ENCODE results near the gene NCAM1.
A peak's percentile ranks its signal among the peaks of the same experiment; 100 is the strongest.
"Not testable (repeated sequence)": the region's sequence is repeated elsewhere in the genome, so short reads cannot be mapped to it uniquely, and the experiment has no call there.

Gene NCAM1

DNA sequence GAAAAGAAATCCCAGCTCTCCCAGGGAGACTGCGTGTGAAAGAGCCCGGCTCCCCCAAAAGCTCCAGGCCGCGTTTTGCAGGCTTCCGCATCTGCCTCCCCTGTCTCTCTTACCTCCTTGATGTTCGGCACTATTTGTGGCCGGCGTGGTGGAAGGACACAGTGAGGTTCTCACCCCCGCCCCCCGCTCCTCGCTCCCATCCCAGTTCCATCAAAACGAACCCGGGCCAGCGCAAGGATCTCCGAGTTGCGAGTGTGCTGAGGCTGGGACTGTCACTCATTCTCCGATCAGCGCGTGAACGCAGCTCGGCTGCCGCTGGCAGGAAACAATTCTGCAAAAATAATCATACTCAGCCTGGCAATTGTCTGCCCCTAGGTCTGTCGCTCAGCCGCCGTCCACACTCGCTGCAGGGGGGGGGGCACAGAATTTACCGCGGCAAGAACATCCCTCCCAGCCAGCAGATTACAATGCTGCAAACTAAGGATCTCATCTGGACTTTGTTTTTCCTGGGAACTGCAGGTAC is at the start of gene NCAM1:
TSS of gene NCAM1 (plus strand) at position 275 of the 523 bp plus-strand sequence.
- DNase-seq = peak in 1 of 2 experiments; percentile 78

DNA sequence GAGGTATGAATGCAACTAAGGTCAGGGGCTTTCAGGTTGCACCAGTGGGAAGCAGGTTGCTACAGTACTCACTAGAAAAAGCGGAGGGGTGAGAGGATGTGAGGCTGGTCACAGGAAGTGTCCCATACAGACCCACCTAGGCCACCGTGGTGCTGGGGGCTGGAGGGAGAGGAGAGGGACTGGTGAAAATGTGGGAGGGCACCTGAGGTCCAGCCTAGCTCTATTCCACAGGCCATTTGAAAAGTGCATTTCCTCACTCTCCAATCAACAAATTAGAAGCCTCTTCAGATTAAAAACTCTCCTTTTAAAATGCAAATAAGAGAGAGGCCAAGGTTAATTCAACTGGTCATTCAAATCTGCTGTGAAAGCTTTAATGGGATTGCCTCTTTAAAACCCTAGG is 38.6 kb upstream of the NCAM1 start:
- no peak for DNase-seq

GRCh38 chr11:112924836-112925235 is 36.4 kb upstream of the NCAM1 start:
- DNase-seq = not testable (repeated sequence)

GRCh38 chr11:112925516-112926310 is 35.5 kb upstream of the NCAM1 start:
- DNase-seq = no peak

DNA sequence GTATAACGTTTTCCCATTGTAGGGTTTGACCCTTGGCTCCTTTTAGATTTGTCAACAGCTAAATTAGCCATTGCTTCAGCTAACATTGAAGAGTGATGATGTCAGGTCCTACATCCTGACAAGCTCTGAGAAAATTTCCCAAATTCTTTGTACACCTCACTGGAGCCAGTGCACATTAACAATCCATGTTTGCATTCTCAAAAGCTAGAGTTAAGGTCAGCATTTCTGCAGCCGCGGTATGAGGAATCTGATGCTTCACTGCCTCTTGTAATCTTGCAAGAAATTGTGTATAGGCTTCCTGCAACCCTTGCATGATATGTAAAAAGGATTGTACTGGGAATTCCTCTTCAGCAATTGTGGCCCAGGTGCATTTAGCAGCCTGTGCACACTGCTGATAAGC is 33.1 kb upstream of the NCAM1 start:
- DNase-seq = no peak

DNA sequence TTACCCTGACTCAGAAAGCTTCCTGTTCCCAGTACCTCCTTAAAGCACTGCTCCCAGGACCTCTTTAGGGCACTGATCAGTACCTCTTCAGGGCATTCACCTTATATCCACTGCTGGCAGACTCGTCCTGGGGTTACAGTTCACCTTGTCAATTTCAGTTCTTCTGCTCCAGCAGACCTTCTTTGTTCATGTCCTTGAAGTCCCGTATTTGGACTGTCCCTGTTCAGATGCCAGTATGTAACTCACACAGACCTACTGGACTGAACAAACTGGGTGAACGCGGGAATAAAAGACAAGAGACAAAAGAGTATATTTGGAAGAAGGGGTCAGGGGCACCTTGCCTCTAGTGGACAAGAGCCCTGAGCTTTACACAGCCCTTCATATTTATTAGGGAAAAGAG is 31.8 kb upstream of the NCAM1 start:
- DNase-seq = no peak

GRCh38 chr11:112931703-112932102 is 29.5 kb upstream of the NCAM1 start:
- DNase-seq = no peak

GRCh38 chr11:112932593-112932992 is 28.6 kb upstream of the NCAM1 start:
- DNase-seq = no peak

- DNase-seq = no peak
Measured at GRCh38 chr11:112933970-112934369, 27.2 kb upstream of the NCAM1 start.

DNA sequence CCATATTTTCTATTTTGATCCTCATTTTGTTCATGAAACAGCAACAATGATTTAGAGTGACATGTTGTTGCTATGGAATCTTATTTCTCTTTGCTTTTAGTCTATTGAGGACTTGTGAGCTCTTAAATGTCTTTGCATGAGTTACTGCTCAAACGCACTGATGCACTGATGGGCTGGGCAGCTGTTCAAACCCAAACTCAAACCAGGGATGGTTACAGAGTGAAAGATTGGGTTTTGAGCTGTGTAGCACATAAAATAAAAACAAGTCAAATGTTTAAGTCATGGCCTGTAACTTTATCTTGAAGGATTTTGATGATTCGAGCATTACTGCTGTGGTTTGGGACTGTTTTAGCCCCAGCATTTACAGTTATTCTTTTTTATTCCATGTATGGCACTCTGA is 20.1 kb upstream of the NCAM1 start:
- DNase-seq = no peak

GRCh38 chr11:112942966-112943643 is 18.1 kb upstream of the NCAM1 start:
- no peak for DNase-seq

- no peak for DNase-seq
Measured at GRCh38 chr11:112946866-112947265, 14.4 kb upstream of the NCAM1 start.

GRCh38 chr11:112949781-112950575 is 11.2 kb upstream of the NCAM1 start:
- DNase-seq = no peak

DNA sequence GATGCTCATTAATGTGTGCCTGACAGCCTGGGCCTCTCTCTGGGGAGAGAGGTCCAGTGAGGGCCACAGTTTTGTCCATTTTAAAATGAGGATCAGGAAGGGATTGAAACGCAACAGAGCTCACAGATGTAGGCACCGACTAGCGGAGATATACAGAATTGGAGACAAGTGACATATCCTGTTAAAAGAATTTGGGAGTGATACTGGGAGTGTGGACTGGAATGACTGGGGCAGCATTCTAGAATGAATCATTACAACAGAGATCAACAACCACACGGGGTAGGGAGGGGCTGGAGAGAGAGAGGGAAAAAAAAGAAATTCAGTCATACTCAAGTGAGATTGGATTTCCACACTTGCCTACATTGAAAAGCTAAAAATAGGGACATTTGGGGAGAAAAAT is 2.5 kb upstream of the NCAM1 start:
- no peak for DNase-seq

DNA sequence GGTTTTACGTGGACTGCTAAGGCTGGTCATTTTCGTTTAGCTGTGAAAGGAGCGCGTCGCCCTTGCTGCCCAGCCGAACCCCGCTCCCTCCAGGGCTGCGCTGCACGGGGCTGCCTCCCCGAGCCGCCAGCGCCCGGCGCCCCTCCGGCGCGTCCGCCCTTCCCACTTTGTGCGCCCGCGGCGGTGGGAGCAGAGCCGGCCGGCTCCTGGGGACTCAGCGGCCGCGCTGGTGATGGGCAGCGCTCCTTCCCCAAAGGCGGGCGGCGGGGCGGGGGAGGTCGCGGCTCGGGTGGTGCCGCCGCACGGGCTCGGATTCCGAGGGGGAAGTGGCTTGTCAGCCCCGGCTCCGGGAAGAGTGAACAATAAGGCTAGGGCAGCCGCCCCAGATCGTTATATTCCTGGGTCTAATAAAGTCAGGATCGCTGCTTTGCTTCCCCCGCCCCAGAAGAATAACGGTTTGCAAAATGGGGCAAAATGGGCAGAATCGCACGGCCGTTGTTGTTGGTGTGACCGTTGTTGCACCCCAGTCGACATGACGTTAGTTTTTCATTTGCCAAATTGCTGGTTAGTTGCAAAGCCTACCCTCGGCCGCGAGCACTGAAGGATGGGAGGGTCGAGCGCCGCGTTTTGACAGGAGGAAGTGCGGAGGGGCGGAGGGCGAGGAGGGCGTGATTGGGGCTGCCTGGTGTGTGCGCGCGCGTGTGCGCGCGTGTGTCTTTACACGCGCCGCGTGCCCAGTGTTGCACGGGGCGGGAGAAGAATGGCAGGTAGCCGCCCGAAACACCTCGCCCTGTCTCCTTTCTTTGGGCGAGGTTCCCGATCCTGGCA is 745 bp downstream of the NCAM1 start:
- no peak for DNase-seq

GRCh38 chr11:112962579-112963367 is 1.6 kb downstream of the NCAM1 start:
- DNase-seq = peak in 1 of 2 experiments; percentile 28

GRCh38 chr11:112963368-112963955 is 2.2 kb downstream of the NCAM1 start:
- no peak for DNase-seq

DNA sequence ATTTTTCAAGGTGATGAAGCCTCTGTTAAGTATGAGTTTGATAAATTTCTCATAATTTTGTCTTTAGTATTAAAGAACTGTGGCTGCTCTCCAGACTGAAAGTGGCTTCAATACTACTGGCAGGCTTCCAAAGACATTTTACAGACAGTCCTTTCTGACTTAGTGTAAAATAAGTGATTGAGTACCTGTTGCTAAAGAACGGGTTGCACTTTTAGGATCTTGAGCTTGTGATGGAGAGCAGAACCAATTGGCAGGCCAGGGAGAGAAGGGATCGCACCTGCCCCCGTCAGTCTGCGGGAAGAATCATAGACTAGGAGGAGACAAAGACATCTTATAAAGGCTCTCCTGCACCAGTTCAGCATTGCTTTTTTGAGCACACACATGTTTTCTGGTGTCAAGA is 4.4 kb downstream of the NCAM1 start:
- no peak for DNase-seq

DNA sequence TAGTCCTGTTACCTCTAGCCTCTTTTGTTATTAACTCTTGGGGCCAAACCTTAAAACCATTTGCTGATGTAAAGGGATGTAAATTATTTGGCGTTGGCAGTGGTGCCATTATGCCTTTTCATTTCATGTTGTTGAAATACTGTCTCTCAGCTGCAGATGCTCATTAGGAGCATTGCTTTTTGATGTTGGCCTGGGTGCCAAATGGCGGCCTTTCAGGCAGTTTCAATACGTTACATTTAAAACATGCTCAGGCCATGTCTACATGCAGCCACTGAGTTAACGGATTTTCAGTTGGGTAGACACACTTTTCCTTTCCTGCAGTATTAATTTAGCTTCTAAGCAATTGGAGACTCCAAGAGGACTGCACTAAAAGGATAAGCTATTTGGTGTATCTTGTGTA is 5.3 kb downstream of the NCAM1 start:
- DNase-seq = no peak

- DNase-seq = no peak
Measured at GRCh38 chr11:112967082-112967481, 5.9 kb downstream of the NCAM1 start.

All from cerebellar nuclear complex (tissue), 1 donor.